NCI-H2227 treated with DMSO at 0.1 percent for 48 hours (cell line): Measurements from ENCODE around the gene CPPED1.

Source experiments
- DNase-seq: peaks from one replicate; lab custom pipeline; 2025; lab: John Stamatoyannopoulos, UW

CPPED1 gene

DNA sequence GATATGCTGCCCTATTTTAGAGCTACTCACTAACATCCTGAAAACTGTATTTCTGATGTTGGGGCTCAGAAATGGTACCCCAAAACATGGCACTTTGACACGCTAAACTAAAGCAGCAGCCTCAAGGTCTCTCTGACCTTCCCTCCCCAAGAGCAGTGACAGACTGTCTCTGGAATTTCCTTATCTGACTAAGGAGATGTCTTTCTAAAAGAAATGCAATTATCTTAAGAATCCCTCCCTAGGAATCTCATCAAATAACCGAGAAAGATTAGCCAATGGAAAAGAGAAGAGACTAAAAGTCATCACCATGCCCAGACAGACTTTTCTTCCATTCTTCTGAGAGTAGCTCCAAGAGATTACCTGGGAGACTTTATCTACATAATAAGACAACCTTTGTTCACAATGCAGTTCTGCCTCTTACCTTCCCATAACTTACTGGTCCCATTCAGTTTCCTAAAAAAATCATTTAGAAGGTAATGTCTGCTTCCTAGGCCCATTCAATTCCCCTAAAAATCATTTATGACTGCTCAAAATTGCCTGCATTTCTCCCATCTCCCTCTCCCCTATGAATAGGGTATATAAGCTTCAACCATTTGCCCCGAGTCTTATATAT is 123.9 kb downstream of the CPPED1 start:
- DNase-seq = no peak

DNA sequence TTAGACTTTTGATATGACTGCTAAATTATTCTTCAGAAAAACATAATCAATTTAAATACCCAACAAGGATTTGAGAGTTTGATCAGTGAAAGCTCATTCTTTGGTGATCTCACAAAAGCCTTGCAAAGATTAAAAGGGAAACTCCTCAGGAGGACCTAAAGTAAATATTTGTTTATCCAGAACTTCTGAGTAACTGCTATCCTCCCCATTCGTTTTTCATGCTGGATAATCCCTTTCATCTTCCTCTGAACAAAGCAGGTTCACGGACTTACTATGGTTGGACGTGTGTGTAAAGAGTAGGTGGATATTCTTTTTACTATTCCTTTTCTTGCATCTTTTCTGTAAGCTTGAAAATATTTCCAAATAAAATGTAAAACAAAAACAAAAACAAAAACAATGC is 124.7 kb downstream of the CPPED1 start:
- no peak for DNase-seq

DNA sequence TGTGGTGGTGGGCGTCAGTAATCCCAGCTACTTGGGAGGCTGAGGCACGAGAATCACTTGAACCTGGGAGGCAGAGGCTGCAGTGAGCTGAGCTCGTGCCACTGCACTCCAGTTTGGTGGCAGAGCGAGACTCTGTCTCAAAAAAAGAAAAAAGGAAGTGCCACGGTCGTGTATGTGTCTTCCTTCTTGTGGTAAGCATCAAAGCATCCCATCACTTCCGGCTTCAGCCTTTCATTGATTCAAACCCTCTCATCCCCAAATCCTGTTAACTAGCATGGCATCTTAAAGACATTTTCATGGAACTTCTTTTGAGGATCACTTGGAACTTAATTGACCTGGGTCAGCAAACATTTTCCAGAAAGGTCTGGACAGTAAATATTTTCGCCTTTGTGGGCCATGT is 126.2 kb downstream of the CPPED1 start:
- no peak for DNase-seq

DNA sequence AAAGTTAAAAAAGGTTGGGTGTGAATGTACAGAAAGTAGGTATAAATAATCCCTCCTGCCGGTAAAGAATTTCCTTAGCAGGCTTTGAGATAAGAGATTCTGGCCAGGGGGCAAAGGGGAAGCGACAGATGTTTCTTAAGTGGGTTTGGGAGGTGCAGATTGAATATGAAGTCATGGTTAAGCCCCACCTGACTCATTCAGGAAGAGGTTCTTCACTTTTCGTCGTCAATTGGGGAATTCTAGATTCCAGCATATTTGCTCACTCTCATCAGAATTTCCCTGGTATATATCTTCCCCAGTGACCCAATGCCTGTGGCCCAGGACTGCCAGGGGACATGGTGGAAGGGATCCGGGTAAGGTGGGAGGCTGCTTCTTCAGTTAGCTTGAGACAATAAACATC is 127.8 kb downstream of the CPPED1 start:
- DNase-seq = no peak

DNA sequence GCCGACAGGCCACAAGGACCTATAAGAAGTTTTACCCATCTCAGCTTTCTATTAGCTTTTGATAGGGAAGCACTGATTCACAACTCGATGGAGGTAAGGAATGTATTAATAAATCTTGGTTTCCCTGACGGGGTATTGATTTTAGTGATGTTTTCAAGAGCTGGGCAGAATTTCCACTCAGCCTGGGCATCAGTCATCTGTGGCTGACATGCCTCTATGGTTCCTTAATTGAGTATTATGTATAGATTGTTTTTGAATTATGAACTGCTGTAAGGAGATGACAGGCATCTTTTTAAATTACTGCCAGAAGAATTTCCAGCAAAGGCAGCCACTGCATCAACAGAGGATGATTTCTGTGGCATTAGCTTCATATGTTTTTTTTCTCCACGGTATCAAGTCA is 128.6 kb downstream of the CPPED1 start:
- DNase-seq = no peak

DNA sequence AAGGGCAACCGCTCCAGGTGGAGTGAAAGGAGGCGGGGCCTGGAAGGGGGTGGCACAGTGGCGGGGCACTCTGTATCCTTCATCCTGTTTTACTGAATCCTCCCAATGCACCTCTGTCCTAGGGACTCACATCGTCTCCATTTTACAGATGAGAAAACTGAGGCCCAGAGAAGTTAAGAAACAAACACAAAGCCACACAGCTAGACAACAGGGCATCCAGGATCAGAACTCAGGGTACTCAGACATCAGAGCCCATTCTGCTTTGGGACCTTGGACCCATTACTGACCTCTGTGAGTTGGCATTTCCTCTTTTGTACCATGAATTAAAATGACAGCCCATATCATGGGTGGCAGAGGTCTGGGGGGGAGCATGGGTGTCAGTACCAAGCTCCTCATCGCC is 129.2 kb downstream of the CPPED1 start:
- no peak for DNase-seq

DNA sequence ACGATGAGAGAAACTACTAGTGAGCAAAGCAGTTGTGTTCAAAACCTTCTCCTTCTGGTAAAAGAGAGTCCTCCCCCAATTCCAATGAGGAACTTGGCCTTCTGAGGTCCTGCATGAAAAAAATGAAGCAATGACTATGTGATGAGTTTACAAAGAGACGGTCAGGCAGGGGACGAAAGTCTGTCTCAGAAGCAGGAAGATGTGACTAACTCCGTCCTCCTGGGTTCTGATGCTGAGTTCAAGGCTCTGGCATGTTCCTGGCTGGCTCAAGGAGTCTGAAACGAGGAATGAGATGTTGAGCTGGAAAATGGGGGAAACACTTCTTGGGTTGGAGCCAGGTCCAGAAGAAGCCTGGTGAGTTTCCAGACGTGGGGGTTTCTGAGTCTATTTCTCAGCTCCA is 129.6 kb downstream of the CPPED1 start:
- no peak for DNase-seq

DNA sequence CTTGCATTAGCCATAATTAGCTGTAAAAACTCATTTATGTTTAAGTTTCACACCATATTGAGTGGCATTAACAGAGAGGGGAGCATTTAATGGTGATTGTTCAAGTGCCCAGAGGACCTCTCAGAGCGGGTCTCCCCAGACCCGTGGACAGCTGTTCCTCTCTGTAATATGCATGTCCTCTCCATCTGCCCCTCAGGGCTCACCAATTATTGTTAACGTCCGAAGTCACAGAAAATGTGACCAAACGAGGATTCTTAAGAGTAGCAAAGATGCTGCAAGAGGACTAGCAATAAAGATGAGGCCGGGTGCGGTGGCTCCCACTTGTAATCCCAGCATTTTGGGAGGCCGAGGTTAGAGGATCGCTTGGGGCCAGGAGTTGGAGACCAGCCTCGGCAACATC is 130.2 kb downstream of the CPPED1 start:
- no peak for DNase-seq

DNA sequence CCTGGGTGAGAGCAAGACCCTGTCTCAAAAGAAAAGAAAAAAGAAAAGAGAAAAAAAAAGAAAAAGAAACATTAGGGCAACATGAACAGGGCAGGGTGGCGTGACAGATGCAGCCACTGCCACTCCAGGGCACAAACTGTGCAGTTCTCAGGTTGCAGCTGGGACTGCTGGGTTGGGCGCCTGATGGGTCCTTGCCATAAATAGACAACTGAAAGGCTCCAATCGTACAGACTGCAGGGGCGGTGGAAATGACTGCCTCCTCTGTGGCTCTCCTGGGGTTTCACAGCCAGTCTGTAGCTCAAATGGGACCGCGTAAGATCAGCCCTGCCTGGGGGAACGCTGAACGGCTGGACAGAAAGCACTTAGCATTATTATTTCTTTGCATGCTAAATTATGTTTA is 130.7 kb downstream of the CPPED1 start:
- DNase-seq = no peak

DNA sequence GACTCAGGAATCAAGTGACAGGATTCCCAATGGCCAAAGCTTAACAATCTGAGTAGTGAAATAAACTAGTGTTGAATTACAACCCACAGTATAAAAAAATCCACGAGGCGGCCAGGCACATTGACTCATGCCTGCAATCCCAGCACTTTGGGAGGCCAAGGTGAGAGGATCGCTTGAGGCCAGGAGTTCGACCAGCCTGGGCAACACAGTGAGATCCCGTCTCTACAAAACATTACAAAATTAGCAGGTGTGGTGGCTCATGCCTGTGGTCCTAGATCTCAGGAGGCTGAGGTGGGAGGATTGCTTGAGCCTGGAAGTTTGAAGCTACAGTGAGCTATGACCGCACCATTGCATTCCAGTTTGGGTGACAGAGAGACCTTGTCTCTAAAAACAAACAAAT is 133.8 kb downstream of the CPPED1 start:
- DNase-seq = no peak

DNA sequence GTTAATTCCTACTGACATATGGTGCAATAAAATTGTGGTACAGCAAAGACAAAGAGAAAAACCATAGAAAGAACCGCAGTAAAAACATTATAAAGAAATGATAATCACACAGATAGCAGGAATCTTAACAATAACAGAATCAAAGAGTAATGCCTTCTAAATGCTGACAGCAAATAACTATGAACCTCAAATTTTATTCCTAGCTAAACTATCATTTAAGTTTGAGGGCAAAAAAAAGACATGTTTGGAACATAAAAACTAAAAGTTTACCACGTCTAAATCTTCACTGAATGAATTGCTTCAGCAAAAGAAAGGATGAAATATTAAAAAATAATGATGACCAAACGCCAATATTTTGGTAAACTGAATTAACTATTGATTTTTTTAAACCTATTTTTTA is 135.8 kb downstream of the CPPED1 start:
- no peak for DNase-seq

DNA sequence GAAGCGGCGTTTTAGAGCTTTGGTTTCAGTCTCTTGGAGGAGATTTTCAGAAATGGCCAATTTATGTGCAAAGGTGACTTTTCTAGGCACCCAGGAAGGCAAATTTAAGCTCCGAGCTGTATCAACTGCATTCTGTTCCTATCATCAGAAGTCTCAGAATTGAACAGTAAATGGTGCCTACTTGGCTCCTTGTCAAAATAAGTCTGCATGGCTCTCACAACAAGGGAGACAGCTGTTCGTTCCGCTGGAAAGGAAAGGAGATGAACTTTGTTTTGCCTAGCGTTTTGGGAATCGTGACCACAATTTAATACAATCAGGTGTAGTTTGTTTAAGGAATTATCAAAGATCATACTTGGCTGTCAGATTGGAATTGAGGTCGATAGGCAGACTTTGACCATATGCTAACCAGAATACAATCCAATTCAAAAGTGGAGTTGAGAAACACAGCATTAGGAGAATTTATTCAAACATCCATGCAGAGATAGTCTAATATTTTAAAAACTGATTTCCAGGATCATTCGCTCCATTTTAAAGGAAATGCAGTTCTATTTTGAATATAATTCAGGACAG is 139.4 kb downstream of the CPPED1 start:
- DNase-seq = no peak

DNA sequence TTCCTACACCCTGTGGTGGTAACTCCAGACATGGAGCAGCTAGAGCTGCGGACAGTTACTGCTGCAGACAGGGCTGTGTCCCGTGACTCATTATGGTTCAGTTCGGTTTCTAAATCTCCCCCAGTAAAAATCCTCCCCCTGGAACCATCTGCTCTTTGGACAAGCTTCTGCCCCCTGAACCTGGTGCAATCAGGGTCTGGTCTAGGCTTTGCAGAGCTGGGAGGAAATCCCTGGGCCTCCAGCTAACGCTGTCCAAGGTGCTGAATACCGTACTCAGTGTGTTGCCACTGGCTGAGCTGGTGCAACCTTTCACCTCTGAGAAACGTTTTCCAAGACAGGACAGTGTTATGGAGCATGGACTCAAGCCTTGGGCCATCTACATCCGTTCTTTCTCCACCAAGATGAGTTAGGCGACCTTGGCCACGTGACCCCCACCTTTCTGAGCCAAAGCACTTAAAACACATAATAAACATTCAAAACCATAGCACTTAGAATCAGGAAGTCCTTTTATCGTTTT is 142.0 kb downstream of the CPPED1 start:
- DNase-seq = no peak

DNA sequence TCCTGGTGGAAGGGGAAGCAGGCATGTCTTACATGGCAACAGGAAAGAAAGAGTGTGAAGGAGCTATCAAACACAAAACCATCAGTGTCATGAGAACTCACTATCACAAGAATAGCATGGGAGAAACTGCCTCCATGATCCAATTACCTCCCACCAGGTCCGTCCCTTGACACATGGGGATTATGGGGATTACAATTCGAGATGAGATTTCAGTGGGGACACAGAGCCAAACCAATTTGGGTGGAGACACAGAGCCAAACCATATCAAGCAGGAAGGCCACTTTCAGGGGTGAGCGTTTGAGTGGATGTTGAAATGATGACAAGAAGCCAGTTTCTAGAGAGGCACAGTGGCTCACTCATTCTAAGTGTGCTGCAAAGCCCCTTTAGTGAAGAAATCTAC is 143.8 kb downstream of the CPPED1 start:
- no peak for DNase-seq

DNA sequence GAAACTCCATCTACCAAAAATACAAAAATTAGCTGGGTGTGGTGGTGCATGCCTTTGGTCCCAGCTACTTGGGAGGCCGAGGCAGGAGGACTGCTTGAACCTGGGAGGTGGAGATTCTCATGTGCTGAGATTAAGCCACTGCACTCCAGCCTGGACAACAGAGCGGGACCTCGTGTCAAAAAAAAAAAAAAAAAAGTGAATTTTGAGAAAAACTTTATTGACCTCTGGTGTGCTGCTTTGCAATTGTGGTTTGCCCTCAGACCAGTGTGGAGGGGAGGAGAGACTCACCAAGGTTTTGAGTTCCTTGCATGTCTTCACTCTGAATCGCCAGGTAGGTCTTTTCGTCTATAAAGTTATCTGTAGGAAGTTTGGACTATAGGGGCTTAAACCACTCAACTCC is 145.2 kb downstream of the CPPED1 start:
- DNase-seq = no peak

DNA sequence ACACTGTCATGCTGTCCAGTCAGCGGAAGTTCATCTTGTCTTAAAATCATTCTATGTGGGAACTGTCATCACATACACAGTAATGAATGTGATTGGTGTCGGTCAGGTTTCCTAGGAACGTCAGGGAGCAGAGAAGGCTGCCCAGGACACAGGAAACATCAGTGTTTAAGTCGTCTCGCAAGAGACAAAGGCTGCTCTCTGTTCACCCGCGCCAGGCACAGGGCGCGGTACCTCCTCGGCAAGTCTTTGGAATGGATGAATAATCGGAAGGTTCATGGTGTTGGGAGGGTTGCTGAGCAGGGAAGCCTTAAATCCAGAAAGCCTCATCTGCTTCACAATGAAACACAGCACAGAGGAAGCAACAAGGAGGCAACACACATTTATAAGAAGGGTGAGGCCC is 148.2 kb downstream of the CPPED1 start:
- no peak for DNase-seq

DNA sequence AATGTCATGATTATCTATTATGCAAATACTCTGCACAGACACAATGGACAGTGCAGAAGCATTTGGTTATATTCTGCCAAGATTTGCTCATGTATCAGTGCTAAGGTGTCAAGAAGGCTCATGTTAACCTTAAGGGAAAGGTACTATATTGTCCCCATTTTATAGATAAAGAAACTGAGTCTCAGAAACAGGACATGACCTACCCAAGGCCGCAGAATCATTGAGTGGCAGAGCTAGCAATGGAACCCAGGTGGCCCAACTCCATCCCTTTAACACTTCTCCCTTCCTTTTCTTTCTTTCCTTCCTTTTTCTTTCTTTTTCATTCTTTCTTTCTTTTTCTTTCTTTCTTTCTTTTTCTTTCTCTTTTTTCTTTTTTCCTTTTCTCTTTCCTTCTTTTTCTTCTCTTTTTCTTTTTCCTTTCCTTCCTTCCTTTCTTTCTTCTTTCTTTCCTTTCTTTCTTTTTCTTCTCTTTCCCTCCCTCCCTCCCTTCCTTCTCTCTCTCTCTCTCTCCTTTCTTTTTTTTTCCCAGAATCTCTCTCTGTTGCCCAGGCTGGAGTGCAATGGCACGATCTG is 149.8 kb downstream of the CPPED1 start:
- DNase-seq = no peak

DNA sequence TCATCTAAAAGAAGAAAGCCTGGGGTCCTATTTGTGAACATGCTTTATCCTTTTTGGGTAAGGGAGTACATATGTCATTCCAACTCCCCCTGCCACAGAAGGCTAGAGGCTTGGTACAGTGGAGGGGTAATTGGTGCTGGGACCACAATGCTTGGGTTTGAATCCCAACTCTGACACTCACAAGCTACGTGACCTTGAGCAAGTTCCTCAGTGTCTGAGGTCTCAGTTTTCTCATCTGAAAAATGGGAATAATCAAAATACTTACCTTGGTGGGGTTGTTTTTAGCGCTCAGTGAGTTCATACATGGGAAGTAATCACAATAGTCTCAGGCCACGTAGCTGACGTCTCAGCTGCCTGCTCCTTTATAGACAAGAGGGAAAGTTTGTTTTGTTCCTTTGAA is 150.8 kb downstream of the CPPED1 start:
- DNase-seq = no peak

DNA sequence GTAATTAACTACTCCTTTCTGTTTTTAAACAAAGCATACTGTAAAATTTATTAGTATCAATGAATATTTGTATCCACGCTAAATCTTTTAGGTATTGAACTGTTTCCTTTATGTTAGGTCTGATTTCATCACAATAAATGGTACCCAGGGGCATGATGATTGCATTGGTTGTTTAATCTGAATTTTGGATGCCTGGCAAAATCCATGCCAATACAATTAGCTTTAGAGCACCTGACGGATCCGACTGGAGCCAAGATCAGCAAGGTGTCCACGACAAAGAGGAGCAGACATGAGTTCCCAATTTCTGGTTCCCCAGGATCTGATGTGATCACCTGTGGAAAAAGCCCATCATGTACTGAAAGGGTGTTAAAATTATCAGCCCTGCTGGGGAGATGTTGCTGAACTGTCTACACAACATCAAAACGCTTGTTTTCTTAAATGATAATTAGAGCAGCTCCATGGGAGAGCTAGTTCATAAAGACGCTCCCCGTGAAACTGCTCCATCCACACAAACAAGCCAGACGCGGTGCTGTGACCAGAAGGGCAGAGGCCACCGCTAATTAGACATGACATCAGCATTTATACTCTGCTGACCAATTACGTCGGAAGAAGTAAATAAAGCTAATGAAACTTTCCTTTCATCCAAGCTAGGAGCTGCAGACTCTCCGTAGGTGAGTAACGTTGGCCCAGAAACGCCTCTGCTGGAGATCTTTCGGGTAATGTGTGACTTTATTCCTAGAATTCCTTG is 151.7 kb downstream of the CPPED1 start:
- DNase-seq = no peak

DNA sequence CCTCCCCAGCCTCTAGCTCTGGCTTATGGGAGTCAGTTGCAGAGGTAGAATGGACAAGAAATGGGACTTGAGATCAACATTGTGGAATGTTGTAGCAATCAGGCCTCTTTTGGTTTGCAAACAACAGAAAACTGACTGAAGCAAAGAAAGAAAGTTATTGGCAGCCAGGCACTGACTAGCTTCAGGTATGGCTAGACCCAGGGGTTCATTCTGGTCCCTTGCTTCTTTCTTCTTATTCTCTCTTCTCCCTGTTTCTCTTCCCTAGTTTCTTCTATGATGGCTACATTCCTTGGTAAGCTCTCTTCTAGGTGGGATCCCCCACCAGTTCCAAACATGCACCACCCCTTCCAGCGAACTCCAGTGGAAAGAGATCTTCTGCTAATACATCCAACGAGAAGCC is 154.3 kb downstream of the CPPED1 start:
- no peak for DNase-seq

DNA sequence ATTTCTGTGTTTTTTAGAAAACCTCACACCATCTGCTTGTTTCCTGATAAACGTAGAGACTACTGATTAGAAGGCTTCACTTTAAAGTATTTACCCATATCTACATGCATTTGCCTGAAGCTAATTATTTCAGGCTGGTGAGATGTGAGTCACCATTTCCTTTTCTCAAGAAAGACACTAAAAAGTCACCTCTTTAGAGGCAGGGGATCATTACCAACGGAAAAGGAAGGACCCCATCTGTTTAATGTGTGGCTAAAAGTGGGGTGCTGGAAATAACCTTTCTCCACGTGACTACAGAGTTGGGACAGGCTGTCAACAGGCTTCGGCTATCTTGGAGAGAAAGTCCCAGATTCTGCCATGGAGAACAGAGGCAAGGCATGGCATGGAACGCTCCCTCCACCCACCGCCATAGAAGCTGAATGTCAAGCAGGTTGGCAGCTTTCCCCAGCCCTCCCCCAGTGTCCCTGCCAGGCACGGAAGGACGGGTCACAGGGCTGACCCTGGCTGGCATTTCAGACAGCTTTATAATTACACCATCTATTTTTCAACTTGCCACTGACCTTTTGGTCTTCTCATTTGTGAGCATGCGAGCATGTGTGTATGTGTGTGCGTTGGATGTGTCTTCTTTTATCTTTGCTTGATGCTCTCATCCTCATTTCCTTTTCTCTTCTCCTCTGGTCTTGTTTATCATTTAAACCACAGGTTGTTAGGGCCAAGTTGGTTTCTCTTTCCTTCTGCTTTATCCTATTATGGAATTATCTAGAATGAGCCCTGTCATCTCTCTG is 157.0 kb downstream of the CPPED1 start:
- no peak for DNase-seq

DNA sequence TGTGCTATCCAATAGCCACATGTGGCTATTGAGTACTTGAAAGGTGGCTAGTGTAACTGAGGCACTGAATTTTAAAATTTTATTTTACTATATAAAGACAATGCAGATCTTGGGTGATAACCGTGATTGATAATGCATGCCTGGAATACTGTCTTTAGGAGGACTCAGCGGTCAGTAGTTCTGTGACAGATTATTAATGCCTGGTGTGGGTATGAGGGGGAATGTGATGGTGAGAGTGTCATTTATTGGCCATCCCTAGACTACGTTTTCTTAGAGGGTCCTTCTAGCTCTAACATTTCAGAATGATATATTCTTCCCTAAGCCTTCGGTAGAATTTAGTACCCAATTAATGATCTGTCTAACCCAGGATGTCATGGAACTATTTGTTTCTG is 157.6 kb downstream of the CPPED1 start:
- no peak for DNase-seq
